Cerebellar nuclear complex (tissue), 1 donor: Measurements from ENCODE around the gene KLHL3.

Source experiments
- DNase-seq, 2 experiments: peaks; one replicate each; lab custom pipeline; 2025; lab: John Stamatoyannopoulos, UW

Gene KLHL3

GRCh38 chr5:137610598-137610997 lies 125.3 kb downstream of the KLHL3 start:
- no peak for DNase-seq

DNA sequence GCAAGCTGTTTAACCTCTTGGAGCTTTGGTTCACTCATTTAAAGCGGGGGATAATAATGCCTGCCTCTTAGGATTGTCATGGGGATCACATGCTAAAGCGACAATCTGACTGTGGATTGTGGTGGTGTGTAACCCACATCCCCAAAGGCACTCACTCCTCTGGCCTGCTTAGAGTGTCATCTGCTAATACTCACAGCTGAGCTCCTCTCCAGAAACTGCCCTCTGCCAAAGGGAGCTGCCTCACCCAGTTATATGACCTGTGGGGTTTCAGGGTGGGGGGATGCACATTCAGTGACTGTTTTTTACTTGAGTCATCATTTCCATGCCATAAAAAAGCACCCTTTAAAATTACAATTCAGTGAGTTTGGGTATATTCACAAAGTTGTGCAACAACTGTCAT lies 126.8 kb downstream of the KLHL3 start:
- no peak for DNase-seq

- no peak for DNase-seq
Observed at GRCh38 chr5:137607771-137608170, 128.1 kb downstream of the KLHL3 start.

- no peak for DNase-seq
Observed at GRCh38 chr5:137606401-137606800, 129.5 kb downstream of the KLHL3 start.

DNA sequence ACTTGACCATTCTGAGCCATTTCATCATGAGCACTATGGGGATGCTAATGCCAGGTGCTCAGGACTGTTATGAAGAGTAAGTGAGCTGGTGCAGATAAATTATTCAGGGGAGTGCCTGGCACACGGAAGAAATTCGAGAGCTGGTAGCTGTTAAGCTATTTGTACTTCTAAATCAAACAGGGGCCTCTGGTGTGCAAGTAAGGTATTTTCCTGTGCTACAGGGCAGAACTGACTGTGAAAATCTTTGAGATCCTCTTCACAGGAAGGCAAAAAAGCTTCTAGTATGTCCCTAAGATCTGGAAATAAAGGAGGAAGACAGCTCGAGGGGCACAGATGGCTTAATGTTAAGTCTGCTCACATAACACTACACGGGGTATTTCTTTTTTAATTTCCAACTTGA lies 130.5 kb downstream of the KLHL3 start:
- peak; percentile 15 to 69 for DNase-seq

DNA sequence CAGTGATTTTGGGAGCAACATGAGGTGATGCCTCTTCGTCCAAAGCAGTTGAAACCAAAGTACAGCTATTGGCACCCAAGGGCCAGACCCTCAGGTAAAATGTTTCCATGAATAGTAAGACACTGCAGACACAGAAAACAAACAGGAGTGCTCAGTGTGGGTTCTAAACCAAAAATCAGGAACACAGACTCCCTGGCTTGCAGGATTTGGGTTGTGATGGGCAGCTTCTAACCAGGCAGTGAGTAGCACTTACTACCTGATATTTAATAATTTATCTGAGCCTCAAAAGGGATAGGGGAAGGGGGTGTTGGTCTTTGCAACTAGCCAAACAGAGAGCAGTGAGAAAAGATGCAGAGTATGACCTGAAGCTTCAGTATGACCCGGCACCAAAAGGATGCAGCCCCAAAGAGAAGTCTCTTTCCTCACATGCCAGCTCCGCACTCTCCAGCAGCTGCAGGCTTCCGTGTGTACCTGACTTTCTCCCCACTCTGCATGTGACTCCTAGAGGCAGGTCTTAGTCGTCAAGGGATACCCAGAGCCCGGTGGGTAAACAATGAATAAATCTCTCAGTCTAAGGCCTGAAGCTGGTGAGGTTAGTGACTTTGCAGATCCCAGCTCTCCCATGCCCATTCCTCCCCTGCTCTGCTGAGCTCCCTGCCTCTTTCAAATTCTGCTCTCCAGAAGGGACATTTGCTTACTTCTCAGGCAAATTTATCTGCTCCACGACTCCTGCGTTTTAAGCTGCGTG lies 131.4 kb downstream of the KLHL3 start:
- DNase-seq, result no peak

GRCh38 chr5:137603891-137604290 lies 132.0 kb downstream of the KLHL3 start:
- no peak for DNase-seq

GRCh38 chr5:137603356-137603755 lies 132.5 kb downstream of the KLHL3 start:
- DNase-seq, result no peak

DNA sequence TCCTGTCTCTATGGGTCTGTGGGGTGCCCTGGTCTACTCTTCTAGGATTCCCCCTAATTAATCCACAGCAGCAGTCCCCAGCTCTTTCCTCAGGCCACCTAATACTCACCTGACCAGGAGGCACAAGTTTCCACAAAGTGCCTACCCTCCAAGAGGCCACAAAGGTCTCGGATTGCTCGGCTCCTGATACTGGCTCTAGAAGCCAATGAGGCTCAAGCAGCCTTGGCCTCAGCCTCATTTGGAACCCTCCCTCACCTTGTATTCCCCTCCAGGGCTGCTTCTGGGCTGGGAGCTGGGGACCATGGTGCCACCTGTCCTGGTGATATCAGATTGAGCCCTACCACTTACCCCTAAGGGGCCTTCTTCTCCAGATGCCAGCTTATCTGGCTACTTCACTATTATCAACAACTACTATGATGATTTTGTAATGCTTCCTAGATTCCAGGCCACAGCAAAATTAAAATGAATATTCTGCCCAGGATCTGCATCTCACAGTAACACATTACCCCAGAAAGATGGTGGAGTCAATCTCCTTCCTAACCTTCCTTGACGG lies 133.1 kb downstream of the KLHL3 start:
- no peak for DNase-seq

GRCh38 chr5:137600721-137601360 lies 135.0 kb downstream of the KLHL3 start:
- DNase-seq, result no peak

- no peak for DNase-seq
Observed at GRCh38 chr5:137599457-137599856, 136.4 kb downstream of the KLHL3 start.

GRCh38 chr5:137598399-137598798 lies 137.5 kb downstream of the KLHL3 start:
- peak; percentile 39 to 88 for DNase-seq

GRCh38 chr5:137596941-137597340 lies 138.9 kb downstream of the KLHL3 start:
- no peak for DNase-seq

GRCh38 chr5:137595396-137596079 lies 140.4 kb downstream of the KLHL3 start:
- peak in 1 of 2 experiments; percentile 60 for DNase-seq

DNA sequence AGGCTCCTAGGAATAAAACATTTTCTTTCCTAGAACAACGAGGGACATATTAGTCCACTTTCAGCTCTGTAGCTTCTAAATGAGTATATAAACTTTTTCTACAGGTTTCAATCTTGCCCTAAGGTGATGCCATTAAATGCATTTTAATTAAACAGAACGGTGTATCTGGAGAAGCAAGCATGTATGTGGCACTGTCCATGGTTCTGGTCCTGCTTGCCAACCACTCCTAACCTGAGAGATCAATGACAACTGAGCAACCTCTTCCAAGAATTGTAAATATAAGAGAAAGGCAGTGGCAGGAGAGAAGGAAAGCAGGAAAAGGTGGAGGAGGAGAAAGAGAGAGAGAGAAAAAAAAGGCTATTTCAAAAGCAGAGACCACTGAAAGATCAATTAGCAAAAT lies 141.2 kb downstream of the KLHL3 start:
- no peak for DNase-seq

GRCh38 chr5:137592317-137592716 lies 143.6 kb downstream of the KLHL3 start:
- no peak for DNase-seq

DNA sequence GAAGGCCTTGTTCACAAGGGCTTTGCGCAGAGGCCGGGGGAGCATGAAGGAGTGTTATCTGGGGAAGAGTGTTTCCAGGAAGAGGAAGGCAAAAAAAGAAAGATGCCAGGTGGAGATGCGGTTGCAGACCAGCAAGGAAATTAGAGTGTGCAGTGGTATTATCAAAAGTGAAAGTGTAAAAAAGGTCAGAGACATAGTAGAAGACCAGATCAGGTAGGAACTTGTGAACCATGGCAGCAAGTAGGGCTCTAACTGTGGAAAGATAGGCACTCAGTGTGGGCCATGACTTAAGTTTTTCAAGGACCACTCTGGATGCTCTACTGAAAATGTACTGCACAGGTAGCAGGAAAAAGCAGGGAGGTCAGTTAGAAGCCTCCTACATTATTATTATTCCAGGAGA lies 146.7 kb downstream of the KLHL3 start:
- no peak for DNase-seq

DNA sequence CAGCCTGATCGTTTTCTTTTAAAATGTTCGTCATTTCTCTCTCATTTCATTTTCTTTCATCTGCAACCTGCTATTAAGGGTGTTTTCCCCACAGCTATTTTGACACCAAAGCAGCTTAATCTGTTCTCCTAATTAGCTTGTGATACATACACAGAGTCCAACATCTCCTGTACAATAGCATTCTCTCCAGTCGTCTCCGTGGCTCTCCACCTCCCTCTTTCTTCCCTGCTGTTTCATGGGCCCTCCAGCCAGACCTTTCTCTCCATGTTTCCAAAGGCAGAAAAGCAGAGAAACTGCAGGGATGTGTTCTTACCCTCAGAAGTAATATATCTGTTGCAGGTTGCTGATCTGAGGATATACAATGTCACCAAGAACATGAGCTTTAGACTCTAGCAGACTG lies 148.0 kb downstream of the KLHL3 start:
- no peak for DNase-seq

DNA sequence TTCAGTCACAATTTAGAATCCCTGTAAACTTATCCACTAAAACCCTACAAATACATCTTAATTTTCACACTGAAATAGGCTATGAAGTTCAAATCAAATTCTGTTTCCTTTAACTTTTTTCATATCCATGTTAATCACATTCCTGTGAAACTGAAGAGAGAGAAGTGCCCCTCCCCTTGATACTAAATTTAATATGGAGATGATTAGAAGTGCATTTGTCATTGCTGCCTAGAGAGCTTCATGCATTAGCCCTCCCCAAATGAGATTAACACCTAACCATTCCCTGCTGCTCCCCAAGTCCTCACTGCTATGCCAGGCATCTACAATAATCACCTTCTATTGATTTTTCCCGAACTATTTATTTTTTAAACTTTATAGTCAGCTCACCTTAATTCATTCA lies 151.6 kb downstream of the KLHL3 start:
- DNase-seq, result no peak

GRCh38 chr5:137583129-137583528 lies 152.8 kb downstream of the KLHL3 start:
- no peak for DNase-seq

DNA sequence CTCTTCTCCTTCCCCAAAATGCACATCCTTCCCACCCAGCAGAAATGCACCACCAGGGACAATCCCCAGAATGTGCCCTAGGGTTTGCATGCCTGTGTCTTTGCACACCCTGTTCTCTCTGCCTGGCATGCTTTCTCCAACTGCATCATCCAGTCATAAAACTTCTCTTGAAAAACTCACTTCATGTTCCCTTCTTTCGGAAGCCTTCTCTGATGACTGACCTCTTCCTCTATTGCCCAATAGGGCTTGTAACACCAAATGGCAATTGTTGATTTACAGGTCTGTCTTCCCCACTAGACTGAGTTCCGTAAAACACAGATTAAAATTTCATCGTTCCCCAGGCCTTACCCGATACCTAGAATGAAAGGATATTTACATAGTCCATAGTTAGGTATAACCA lies 153.7 kb downstream of the KLHL3 start:
- no peak for DNase-seq

DNA sequence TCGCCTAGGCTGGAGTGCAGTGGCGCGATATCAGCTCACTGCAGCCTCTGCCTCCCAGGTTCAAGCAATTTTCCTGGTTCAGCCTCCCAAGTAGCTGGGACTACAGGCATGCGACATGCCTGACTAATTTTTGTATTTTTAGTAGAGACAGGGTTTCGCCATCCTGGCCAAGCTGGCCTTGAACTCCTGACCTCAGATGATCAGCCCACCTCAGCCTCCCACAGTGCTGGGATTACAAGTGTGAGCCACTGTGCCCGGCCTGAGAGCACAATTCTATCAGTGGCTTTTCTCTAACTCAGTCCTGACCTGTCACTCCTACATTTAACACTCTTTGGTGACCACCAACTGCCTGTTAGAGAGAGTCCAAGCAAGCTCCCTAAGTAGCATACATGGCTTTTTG lies 154.1 kb downstream of the KLHL3 start:
- DNase-seq, result no peak

DNA sequence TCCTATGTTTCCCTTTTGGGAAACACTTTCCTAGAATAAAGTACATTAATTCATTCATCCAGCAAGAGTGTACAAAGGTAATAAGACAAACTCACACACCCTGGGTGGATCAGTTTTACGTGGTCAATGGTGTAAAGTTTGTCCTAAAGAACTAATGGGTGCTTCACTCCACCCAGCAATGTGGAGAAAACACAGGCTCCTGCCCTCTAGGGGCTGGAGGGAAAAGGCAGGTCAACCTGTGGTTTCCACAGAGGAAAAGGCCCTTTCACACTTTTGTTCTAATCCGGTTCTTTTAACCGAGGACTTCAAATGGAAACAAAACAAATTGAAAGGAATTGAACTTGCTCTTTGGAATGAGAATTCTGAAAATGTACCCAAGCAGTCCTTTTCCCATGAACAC lies 155.9 kb downstream of the KLHL3 start:
- no peak for DNase-seq
